NCI-H187 (cell line): Measurements from ENCODE around the gene TF.
"Not testable (repeated sequence)": the region's sequence is repeated elsewhere in the genome, so short reads cannot be mapped to it uniquely, and the experiment has no call there.

Experiments used
- DNase-seq, 2 experiments: peaks; one replicate each; lab custom pipeline; 2025; lab: John Stamatoyannopoulos, UW

The TF gene

DNA sequence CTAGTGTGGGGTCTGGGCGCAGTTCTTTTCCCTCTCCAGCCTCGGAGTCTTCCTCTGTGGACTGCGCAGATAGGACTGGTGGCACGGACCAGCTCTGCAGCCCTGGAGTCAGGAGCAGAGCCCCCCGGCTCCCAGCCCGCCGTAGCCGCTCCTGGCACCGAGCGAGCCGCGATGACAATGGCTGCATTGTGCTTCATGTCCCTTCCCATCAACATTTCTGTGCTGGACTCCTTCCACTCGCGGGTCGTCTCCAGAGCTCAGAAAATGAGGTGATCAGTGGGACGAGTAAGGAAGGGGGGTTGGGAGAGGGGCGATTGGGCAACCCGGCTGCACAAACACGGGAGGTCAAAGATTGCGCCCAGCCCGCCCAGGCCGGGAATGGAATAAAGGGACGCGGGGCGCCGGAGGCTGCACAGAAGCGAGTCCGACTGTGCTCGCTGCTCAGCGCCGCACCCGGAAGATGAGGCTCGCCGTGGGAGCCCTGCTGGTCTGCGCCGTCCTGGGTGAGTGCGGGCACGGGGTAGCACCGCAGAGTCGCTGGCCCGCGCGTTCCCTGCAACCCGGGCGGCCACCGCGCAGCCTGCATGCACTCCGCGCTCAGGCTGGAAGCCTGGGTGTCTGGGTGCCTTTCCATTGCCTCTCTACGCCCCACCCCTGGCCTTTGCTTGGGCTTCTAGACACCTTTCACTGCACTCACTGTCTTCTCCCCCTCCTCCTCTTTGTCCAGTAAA lies at the start of gene TF:
TSS of gene TF (plus strand) at position 413 of the 731 bp plus-strand sequence. CDS start at position 461, 48 bp downstream.
- DNase-seq, result no peak

DNA sequence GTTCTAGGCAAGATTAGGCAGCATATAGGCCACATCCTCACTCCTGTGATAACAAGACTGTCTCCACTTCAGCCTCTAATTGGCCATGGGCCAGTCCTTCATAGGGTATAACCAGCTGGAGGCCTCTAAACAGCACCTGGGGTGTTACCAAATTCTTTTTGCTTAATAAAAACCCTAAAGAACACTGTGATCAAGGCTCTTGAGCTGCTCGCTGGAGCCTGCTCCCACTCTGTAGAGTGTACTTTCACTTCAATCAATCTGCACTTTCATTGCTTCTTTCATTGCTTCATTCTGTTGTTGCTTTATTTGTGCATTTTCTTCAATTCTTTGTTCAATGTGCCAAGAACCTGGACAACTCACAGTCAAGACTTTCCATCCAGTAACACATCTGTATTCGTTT lies 48.2 kb upstream of the TF start:
- DNase-seq, result no peak

- DNase-seq, result no peak
Measured at GRCh38 chr3:133699467-133699866, 46.7 kb upstream of the TF start.

GRCh38 chr3:133699903-133700302 lies 46.3 kb upstream of the TF start:
- DNase-seq, result no peak

DNA sequence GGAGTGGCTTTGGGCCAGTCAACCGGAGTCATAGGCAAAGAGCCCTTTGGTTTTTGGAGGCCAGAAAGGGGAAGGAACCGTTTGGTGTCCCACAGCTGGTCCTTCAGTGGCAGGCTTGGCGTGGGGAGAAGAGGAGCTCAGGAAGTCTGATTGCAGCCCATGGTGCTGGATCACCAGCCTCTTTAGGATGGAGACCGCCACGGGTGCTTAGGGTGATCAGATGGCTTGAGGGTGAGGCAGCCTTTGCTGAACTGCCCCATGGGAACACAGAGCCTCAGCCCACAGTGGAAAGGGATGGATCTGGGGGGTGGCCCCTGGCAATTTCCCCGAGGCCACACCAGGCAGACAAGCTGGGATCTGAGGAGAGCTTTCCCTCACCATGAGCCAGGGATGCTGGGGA lies 45.8 kb upstream of the TF start:
- no peak for DNase-seq

- DNase-seq, result no peak
Measured at GRCh38 chr3:133701435-133702358, 44.5 kb upstream of the TF start.

DNA sequence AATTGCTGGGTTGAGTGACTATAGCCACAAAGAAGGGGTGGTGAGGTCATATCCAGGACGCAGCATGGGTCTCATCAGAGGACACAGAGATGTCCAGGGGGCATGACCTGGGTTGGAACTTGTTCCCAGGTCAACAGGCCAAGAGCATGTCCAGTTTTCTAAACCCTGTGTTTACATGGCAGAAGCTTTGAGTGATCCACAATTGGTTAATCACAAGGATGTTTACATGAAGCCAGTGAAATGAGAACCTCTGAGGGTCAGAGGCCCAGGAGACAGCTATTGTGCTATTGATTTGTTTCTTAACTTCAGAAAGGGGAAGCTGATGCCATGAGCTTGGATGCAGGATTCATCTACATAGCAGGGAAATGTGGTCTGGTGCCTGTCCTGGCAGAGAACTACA lies 42.3 kb upstream of the TF start:
- no peak for DNase-seq

GRCh38 chr3:133706033-133706432 lies 40.2 kb upstream of the TF start:
- no peak for DNase-seq

DNA sequence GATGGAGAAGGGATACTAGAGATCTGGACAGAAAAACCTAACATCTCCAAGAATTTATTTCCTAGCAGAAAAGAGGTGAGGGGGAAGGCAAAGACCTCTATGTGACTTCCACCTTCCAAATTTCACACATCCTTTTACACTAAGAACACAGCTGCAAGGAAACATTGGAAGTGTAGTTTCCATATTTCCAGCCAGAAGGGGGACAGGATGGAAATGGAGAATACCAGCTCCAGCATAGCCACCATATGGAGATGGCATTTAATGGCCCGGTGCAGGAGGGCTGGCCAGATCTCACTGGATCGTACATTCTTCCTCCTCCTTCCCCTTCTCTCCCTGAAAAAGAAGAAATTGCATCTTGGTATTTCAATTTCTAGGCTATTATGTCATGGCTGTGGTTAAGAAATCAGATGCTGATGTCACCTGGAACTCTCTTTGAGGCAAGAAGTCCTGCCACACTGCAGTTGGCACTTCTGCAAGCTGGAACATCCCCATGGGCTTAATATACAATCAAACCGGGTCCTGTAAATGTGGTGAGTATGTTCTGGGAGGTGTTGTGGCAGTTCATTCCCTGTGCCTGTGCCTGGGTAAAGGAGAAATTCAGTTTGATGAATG lies 36.9 kb upstream of the TF start:
- DNase-seq, result no peak

GRCh38 chr3:133711013-133711412 lies 35.2 kb upstream of the TF start:
- DNase-seq, result no peak

DNA sequence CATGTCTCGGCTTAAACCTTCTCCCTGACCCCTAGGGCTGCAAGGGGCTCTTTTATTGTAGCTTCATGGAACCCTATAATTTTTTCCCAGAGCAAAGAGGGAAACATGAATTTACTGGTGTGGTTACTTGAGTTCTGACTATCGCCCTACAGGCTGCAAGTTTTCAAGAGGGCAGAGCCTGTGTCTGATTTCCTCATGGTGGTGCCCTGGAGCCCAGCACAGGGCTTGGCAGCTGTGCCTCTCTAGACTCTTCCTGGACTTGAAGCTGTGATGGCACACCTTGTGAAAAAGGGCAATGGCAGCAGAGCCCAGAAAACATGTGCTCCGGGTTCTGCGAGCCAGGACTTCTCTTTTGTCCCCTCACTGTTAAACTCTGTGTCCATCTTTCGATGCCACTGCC lies 34.2 kb upstream of the TF start:
- no peak for DNase-seq

DNA sequence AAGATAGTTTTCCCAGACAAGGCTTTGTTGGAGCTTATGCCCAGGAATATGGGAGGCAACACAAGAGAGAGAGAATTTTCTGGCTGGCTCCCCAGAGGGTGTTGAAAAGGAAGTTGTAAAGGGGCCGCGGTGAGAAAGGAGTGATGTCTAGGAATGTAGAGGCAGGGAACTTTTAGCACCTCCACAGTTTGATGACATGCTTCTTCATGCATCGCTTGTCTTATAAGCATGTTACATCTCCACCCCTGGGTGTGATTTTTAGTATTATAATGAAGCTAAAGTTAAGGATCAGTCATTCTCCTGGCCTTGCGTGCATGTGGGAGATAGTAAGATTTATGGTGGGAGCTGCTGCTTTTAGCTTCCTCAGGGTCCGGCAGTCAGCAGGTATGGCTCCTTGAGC lies 32.8 kb upstream of the TF start:
- DNase-seq, result no peak

DNA sequence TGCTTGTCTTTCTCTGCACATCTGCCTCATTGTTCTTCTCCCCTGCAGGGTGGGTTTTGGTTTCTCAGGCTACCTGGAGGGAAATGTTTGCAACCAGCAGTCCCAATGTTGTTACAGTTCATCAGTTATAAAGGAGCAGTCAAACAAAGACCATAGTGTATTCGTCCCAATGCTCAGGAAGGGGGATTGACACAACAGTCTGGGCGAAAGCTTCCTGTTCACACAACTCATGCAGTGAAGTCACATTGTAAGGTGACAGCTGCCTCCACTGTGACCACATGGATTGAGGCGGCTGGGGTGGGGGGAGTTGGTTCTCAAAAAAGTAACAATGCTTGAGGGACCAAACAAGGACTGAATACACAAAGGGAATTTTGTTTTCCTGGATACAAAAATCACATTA lies 28.8 kb upstream of the TF start:
- DNase-seq, result no peak

- no peak for DNase-seq
Measured at GRCh38 chr3:133722935-133723334, 23.3 kb upstream of the TF start.

- DNase-seq, result no peak
Measured at GRCh38 chr3:133730993-133731392, 15.2 kb upstream of the TF start.

DNA sequence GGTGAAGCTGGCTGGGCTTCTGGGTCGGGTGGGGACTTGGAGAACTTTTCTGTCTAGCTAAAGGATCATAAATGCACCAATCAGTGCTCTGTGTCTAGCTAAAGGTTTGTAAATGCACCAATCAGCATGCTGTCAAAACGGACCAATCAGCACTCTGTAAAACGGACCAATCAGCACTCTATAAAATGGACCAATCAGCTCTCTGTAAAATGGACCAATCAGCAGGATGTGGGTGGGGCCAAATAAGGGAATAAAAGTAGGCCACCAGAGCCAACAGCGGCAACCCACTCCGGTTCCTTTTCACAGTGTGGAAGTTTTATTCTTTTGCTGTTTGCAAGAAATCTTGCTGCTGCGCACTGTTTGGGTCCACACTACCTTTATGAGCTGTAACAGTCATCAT lies 14.0 kb upstream of the TF start:
- not testable (repeated sequence) for DNase-seq

- no peak for DNase-seq
Measured at GRCh38 chr3:133733226-133733625, 13.0 kb upstream of the TF start.

- DNase-seq, result no peak
Measured at GRCh38 chr3:133734305-133734704, 11.9 kb upstream of the TF start.

DNA sequence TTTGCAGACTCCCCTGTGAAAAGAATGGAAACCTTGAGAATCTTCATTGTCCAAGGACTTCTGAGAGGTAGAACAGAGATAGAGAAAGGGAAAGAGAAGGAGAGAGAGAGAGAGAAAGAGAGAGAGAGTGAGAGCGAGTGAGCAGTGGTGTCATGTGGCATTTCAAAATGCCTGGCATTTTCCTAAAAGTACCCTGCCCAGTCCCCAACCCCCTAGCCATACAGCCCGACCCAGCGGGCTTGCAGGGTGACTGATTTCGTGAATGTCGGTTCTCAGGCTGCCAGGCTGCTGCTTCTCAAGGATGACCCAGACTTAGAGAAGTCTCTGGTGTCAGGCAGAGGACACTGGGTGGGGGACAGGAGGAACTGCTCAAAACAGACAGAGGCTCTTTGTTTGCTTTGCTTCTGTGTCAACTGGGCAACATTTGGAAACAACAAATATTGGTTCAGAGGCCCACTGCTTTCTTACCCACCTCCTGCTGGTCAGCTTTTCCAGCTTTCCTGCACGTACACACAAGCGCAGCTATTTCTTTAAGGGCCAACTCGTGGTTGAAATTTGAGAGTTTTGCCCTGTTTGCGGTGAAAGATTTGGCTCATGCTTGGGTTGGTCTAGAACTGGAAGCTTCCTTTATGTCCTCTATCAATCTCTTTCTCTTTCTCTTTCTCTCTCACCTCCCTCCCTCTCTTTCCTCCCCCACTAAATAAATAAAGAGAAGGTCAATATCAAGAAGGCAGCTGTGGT lies 3.7 kb upstream of the TF start:
- DNase-seq, result no peak

DNA sequence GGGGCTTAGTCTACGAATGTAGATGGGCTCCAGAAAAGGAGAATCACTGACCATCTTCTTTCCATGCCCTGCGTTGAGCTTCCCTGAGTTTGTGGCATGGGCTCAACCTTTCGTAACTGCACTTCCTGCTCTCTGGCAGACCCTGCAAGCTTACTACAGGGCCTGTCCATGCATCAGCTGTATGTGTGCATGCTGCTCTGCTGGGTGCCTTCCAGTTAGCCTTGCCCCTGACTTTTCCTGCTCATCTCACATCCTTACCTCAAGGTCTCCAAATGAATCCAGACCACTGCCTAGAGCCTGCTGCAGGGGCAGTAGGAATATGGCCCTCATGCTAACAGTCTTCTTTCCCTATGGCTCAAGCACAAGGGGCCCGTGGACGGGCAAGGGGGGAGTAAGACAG lies 2.0 kb upstream of the TF start:
- no peak for DNase-seq

- no peak for DNase-seq
Measured at GRCh38 chr3:133745108-133745507, 1.1 kb upstream of the TF start.

GRCh38 chr3:133746712-133747066 lies 496 bp downstream of the TF start:
- no peak for DNase-seq
